D721Med (cell line): ENCODE data around the gene ZNHIT3.

ENCODE experiments used
- DNase-seq: peaks from one replicate; pipeline ENCODE4 v3.0.0; 2011; ENCODE audit warnings: low spot score; ENCODE audit not compliant: insufficient read length
- FAIRE-seq: peaks from 2 replicates; lab custom pipeline; 2011; peaks lifted over from hg19 to GRCh38; lab: Jason Lieb, UNC
- CTCF ChIP-seq: IDR thresholded peaks from 2 replicates; pipeline ENCODE4 v1.5.1; 2012; ENCODE audit warnings: mild to moderate bottlenecking, control low read depth; ENCODE audit not compliant: insufficient read depth; ENCODE audit errors: missing control alignments

ZNHIT3 gene

GRCh38 chr17:36498560-36499300, 12.2 kb downstream of the ZNHIT3 start:
- TF ChIP-seq CTCF, result no peak
- FAIRE-seq (no peak), DNase-seq (no peak)

- DNase-seq, result no peak
- no peak for TF ChIP-seq CTCF
- no peak for FAIRE-seq
Measured at GRCh38 chr17:36500745-36501225, 14.3 kb downstream of the ZNHIT3 start.

- TF ChIP-seq CTCF, result no peak
- DNase-seq (no peak), FAIRE-seq (no peak)
Measured at GRCh38 chr17:36501351-36501750, 14.9 kb downstream of the ZNHIT3 start.

GRCh38 chr17:36501963-36502362, 15.5 kb downstream of the ZNHIT3 start:
- TF ChIP-seq CTCF, result no peak
- FAIRE-seq, result no peak
- DNase-seq, result no peak

GRCh38 chr17:36503456-36504155, 17.1 kb downstream of the ZNHIT3 start:
- FAIRE-seq, result no peak
- DNase-seq, result no peak
- no peak for TF ChIP-seq CTCF

- no peak for TF ChIP-seq CTCF
- DNase-seq (no peak), FAIRE-seq (no peak)
Measured at GRCh38 chr17:36504156-36504545, 17.7 kb downstream of the ZNHIT3 start.

- no peak for DNase-seq
- no peak for TF ChIP-seq CTCF
Measured at GRCh38 chr17:36505171-36505570, 18.7 kb downstream of the ZNHIT3 start.

More at GRCh38 chr17:36505171-36505570, 18.7 kb downstream of the ZNHIT3 start:
- no peak for FAIRE-seq
